ENCODE measurements around the gene MAPT.
A peak's percentile ranks its signal among the peaks of the same experiment; 100 is the strongest.

Gene MAPT

DNA sequence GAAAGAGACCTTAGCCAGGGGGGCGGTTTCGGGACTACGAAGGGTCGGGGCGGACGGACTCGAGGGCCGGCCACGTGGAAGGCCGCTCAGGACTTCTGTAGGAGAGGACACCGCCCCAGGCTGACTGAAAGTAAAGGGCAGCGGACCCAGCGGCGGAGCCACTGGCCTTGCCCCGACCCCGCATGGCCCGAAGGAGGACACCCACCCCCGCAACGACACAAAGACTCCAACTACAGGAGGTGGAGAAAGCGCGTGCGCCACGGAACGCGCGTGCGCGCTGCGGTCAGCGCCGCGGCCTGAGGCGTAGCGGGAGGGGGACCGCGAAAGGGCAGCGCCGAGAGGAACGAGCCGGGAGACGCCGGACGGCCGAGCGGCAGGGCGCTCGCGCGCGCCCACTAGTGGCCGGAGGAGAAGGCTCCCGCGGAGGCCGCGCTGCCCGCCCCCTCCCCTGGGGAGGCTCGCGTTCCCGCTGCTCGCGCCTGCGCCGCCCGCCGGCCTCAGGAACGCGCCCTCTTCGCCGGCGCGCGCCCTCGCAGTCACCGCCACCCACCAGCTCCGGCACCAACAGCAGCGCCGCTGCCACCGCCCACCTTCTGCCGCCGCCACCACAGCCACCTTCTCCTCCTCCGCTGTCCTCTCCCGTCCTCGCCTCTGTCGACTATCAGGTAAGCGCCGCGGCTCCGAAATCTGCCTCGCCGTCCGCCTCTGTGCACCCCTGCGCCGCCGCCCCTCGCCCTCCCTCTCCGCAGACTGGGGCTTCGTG, at the start of gene MAPT:
TSS of gene MAPT (plus strand) at position 533 of the 763 bp plus-strand sequence. CDS start 67,784 bp downstream, outside the sequence.
- DNase-seq, result peak; percentile 65 to 97 (median 92)

DNA sequence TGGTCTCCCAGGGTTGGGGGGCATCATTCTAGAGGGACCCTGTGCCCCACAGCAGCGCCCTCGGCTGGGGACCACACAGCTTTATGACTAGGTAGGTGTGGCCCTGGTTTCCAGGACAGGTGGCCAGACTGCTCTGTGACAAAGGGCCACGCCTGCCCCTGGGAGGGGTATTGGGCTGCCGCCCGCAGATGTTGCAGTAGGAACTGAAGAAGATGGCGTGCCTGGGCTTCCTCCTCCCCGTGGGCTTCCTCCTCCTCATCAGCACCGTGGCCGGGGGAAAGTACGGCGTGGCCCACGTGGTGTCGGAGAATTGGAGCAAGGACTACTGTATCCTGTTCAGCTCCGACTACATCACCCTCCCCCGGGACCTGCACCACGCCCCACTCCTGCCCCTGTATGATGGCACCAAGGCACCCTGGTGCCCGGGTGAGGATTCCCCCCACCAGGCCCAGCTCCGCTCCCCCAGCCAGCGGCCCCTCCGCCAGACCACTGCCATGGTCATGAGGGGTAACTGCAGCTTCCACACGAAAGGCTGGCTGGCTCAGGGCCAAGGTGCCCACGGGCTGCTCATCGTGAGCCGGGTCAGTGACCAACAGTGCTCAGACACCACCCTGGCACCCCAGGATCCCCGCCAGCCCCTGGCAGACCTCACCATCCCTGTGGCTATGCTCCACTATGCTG, 49.5 kb upstream of the MAPT start, which contains the start of gene SPPL2C:
TSS of gene SPPL2C (plus strand) at position 187 of the 681 bp plus-strand sequence. CDS start at position 213, 26 bp downstream.
- DNase-seq, result no peak

DNA sequence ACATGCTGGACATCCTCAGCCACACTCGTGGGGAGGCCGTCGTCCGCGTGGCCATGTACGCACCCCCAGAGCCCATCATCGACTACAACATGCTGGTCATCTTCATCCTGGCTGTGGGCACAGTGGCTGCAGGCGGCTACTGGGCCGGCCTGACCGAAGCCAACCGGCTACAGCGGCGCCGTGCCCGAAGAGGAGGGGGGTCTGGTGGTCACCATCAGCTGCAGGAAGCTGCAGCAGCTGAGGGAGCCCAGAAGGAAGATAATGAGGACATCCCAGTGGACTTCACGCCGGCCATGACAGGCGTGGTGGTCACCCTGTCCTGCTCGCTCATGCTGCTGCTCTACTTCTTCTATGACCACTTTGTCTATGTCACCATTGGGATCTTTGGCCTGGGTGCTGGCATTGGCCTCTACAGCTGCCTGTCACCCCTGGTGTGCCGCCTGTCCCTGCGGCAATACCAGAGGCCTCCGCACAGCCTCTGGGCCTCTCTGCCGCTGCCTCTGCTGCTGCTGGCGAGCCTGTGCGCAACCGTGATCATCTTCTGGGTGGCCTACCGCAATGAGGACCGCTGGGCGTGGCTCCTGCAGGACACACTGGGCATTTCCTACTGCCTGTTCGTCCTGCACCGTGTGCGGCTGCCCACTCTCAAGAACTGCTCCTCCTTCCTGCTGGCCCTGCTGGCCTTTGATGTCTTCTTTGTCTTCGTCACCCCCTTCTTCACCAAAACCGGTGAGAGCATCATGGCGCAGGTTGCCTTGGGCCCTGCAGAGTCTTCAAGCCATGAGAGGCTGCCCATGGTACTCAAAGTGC, 48.8 kb upstream of the MAPT start:
- no peak for DNase-seq

DNA sequence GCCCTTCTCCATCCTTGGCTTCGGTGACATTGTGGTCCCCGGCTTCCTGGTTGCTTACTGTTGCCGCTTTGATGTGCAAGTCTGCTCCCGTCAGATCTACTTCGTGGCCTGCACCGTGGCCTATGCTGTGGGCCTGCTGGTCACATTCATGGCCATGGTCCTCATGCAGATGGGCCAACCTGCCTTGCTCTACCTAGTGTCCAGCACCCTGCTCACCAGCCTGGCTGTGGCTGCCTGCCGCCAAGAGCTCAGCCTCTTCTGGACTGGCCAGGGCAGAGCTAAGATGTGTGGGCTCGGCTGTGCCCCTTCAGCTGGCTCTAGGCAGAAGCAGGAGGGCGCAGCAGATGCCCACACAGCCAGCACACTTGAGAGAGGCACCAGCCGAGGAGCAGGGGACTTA, 48.1 kb upstream of the MAPT start:
- DNase-seq, result no peak

DNA sequence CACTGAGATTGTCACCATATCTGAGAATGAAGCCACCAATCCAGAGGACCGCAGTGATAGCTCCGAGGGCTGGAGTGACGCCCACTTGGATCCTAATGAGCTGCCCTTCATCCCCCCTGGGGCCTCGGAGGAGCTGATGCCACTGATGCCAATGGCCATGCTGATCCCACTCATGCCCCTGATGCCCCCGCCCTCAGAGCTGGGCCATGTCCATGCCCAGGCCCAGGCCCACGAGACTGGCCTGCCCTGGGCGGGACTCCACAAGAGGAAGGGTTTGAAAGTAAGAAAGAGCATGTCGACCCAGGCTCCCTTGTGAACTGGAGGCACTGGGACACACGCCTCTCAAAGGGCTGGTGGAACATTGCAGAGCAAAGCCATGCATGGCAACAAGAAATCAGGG, 47.7 kb upstream of the MAPT start:
- no peak for DNase-seq

DNA sequence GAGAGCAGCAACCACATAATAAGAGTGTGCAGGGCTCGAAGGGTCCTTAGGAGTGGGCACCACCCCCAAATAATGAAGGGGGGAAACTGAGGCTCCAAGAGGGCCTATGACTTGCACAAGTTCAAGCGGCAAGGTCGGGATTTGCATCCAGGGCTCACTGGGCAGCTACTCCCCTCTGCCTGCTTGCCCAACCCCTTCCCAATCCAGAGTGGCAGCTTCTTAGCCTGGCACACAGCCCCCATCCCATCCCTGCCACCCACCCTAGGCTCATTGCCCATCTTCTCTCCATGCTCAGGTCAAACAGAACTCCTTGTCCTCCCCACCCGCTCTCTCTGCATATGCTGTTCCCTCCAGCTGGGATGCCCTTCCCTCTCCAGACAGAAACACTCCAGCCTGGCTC, 47.3 kb upstream of the MAPT start:
- no peak for DNase-seq

DNA sequence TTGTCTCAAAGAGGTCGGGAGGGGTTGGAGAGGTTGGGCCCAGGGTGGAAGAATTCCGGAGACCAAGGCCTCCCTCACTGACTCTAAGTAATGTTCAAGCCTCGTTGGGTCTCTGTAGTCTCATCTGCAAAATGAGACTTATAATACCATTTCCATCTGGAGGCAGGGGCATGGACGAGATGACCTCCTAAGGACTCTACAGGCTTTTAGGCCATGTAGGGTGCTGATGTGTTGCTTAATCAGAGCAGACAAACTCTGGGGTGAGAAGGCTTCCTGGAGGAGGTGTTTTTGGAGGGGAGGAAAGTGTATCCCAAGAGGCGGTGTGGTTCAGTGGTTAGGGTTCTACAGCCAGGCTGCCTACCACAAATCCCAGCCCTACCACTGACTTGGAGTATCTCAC, 46.6 kb upstream of the MAPT start:
- DNase-seq, result no peak

DNA sequence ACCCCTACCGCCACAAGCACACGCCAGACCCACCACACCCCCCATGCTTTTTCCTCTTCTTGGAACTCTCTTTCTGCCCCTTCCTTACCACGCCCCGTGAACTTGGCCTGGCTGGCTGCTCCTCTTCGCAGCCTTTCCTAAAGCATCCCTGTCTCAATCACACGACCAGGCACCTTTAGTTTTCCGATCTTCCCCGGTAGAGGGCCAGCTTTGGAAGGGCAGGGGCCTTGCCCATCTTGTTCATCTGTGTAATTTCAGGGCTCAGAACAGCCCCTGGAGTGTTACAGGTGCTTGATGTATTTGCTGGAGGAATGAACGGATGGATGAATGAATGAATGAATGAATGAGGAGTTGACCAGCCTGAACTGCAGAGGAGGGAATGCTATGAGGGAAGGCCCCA, 45.9 kb upstream of the MAPT start:
- no peak for DNase-seq

DNA sequence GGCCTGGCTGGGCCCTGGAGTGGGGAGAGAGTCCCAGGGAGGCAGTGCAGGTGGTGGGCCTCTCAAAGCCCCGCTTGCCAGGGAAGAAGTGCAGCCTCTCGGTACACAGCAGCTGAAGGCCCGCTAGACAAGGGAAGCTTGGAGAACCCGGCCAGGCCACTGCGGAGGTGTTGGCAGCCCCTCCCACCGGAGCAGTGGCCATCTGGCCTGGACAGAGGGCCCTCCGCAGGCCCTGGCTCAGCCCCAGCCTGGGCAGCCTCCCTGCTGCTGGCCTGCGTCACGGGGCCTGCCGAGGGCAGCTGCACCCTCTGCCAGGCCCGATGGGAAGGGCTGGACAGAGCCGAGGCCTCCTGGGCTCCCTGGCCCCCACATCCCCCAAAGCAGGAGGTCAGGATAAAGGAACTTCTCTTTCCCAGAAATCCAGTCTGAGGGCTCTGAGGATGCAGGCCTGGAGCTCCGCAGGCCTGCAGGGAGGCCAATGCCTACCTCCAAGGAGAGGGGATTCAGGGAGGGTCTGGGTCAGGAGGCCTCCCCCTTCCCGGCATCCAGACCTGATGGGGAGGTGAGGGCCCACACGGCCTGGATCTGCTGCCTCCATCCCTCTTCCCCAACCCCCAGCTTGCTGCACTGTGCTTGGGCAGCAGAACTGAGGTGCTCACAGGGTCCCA, 45.4 kb upstream of the MAPT start:
- DNase-seq, result peak in 49 of 58 donors; percentile 7 to 83 (median 57)

DNA sequence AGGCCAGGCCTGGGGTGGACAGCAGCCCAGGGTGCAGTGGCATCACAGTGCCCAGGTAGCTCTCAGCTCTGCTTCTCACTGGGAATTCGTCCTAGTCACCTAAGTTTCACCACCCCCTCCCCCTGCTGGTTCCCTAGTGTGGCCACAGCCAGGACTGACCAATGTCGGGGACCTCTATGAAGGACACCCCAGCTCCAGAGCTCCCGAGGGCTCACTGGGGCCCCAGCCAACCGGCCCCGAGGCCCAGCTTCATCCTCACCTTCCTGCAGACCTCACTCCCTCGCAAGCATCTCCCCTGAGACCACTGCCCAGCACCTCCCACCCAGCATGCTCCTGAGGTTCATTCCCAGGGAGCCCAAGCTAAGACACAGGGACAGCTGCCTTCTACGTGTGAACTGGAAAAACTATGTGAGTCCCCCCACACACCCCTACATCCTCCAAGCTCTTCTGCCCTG, 44.8 kb upstream of the MAPT start:
- DNase-seq, result no peak

DNA sequence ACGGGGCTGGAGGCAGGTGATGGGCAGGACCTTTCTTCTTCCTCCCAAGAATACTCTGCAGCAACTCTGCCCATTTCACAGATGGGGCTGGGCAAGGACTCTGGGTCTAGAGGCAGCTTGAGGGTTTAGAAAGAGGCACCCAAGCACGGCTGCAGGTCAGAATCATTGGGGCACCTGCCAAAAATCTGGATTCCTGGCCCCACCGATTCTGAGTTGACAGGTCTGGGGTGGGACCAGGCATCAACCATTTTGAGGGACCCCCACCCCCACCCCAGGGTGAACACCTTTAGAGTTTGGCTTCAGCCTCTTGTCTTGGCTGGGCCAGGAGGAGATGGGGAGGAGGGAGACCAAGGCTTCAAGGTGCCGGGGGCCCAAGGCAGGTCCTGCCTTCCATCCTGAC, 44.3 kb upstream of the MAPT start:
- DNase-seq, result no peak

DNA sequence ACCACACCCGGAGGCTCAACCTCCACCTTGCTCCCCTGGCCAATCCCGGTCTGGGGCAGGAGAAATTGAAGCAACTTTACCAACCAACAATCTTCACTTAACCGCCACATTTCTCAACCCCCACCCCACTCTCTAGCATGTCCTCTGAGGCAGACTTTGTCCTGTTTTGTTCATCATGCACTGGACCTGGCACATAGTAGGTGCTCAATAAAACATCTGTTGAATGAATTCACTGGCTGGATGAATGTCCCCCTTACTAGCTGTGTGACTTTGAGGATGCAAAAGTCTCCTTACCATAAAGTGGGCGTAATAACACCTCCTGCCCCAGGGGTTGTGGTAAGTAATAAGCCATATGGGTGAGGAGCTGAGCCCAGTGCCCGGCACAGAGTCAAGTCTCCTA, 43.9 kb upstream of the MAPT start:
- no peak for DNase-seq

DNA sequence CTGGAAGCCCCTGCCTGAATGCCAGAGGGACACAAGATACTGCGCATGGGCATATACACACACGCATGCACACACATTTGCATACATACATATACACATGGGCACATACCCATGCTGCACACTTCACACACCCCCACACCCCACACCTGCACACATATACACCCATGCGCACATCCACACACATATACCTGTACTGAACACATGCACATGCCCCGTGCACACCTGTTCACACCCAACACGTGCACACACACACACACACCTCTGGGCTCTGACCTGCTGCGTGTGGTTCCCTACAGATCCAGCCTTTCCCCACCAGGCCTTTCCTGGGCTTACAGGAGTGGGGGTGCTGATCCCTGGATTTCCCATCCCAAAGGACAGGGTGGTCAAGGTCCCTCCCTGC, 43.3 kb upstream of the MAPT start:
- no peak for DNase-seq

DNA sequence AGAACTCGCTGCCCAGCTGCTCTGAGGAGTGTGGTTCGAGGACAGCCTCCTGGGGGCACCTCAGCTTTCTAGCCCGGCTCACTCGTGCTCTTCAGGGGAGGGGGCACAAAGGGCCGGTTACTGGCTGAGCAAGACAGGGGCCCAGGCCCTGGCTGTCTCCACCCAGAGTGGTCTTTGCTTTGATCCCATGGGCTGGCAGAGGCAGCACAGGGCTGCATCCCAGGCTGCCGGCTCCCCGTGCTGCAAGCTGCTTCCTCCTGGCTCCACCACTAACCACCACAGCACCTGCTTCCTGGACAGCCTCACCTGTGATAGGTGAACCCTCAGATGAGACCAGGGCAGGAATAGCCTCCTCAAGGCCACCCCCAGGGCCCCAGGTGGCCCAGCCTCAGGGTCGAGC, 42.9 kb upstream of the MAPT start:
- no peak for DNase-seq

DNA sequence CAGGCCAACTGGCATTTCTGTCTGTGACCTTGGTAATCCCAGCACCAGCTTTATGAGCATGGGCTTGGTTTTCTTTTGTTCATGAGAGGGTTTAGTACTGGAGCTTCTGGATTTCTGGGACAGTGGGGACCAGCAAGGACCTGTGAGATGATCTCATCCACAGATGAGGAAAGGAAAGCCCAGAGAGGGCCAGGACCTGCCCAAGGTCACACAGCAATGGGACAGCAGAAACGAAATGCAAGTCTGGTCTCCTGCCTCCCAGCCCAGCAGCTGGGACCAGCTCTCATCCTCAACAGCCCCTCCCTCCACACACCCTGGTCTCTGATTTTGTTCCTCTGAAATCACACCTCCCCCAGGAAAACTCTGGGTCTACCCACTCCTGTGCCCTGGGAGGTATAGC, 42.5 kb upstream of the MAPT start:
- DNase-seq, result no peak

DNA sequence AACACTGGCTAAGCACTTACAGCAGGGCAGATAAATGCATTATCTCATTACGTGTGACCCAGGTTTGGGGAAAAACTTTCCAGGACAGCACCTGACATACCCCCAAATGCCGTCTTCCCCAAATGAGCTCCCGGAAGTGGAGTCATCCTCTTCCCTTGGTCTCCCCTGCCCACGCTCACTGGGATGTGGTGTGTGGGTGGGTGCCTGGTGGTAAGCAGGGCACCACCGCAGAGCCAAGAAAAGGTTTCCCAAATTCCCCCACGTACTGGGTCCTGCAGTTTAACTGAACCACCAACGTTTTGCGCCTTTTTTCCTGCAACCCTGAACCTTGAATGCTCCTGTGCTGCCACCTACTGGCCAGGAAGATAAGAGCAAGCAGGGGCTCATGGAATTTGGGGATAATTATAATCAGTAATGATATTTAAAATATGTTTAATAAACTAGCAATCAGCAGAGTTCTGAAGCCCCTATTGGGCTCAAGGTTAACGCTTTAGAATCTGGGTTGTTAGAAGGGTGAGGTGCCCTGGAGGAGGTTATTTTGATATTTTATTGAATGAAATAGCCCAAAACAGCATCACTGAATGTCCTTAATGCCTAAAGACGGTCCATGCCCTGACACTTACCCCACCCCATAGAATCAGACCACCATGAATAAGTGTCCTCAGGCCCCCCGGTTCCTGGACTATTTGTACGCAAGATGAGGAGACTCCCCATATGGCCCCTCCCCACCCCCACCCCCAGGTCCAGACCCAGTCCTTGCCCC, 41.6 kb upstream of the MAPT start:
- peak in 44 of 58 donors; percentile 7 to 77 (median 33) for DNase-seq

DNA sequence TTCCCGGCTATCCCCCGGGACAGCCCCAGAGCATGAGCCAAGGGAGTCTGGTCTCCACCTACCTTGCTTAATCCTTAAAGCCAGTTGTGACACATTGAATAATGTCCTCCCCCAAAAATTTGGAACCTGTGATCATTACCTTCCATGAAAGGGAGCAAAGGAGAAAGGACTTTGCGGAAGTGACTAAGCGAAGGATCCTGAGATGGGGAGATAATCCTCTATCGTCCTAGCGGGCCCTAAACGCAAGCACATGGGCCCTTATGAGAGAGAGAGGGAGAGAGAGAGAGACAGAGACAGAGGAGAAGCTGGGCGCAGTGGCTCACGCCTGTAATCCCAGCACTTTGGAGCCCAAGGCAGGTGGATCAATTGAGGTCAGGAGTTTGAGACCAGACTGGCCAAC, 40.1 kb upstream of the MAPT start:
- DNase-seq, result no peak

DNA sequence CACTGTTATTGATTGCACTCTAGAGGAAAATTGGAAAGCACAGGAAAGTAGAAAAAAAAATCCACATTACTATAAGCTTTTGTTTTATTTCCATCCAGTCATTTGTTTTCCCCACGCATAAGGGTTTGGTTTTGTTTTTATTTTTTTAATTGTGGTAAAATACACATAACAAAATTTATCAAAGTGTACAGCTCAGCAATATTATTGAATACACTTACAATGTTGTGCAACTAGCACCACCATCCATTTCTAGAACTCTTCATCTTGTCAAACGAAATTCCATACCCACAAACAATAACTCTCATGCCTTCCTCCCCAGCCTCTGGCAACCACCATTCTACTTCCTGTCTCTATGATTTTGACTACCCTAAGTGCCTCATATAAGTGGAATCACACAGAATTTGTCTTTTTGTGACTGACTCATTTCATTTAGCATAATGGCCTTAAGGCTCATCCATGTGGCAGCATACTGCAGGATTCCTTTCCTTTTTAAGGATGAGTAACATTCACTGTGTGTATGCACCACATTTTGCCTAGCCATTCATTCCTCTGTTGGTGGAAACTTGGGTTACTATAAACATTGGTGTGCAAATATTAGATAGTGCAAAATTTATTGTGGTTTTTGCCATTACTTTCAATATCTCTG, 38.5 kb upstream of the MAPT start:
- DNase-seq, result no peak

DNA sequence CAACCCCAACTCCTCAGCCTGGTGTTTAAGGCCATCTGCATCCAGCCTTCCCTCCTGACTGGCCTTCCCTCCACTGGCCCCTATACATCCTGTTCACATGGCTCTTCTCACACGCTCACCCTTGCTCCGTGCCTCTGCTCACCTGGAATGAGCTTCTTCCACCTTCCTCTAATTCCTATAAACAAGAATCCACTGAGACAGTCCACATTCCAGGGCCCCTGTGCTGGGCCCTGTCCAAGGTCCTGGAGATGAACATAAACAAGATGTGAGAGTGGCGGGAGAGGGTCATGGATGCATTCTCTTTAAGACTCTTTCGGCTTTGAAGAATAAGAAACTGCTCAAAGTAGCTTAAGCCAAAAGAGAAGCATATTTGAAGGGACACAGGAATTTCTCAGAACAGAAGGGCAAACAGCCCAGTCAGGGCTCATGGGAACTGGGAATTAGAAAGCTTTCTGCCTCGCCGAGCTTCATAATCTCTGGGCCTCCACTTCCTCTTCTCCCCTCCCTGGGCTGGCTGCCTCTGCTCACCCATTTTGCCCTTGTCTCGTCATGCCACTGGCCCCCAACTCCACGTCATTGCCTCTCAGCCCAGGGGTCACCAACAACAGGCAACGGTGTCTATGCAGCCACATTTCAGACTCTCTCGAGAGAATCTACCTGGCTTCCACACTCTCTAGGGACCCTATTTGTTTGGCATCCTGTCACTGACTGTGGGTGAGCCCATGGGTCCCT, 36.2 kb upstream of the MAPT start:
- DNase-seq, result peak in 1 of 58 donors; percentile 26

Measured in anterior cingulate cortex (tissue), 58 donors.